Fibroblast of pulmonary artery (primary cell): ENCODE results near the gene RGS3.
A peak's percentile ranks its signal among the peaks of the same experiment; 100 is the strongest.

Experiments
- DNase-seq: peaks from one replicate; pipeline ENCODE4 v3.0.0-alpha.2; 2010; ENCODE audit warnings: low read depth
- H3K4me3 ChIP-seq: replicated peaks from 2 replicates; pipeline ENCODE4 v1.5.1; 2011; ENCODE audit warnings: low read depth, mild to moderate bottlenecking, control low read depth, low read length, moderate library complexity
- TF ChIP-seq, protein P1 (sequence below): IDR thresholded peaks from 2 replicates; pipeline ENCODE4 v1.5.1; 2011; ENCODE audit warnings: mild to moderate bottlenecking, control low read depth, low read length, inconsistent platforms; ENCODE audit errors: missing control alignments

The RGS3 gene

GRCh38 chr9:113449376-113449775 lies 14.2 kb upstream of the RGS3 start:
- no peak overlapping the region for H3K4me3 ChIP-seq
- TF ChIP-seq, protein P1, sequence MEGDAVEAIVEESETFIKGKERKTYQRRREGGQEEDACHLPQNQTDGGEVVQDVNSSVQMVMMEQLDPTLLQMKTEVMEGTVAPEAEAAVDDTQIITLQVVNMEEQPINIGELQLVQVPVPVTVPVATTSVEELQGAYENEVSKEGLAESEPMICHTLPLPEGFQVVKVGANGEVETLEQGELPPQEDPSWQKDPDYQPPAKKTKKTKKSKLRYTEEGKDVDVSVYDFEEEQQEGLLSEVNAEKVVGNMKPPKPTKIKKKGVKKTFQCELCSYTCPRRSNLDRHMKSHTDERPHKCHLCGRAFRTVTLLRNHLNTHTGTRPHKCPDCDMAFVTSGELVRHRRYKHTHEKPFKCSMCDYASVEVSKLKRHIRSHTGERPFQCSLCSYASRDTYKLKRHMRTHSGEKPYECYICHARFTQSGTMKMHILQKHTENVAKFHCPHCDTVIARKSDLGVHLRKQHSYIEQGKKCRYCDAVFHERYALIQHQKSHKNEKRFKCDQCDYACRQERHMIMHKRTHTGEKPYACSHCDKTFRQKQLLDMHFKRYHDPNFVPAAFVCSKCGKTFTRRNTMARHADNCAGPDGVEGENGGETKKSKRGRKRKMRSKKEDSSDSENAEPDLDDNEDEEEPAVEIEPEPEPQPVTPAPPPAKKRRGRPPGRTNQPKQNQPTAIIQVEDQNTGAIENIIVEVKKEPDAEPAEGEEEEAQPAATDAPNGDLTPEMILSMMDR, result no peak
- no peak for DNase-seq

DNA sequence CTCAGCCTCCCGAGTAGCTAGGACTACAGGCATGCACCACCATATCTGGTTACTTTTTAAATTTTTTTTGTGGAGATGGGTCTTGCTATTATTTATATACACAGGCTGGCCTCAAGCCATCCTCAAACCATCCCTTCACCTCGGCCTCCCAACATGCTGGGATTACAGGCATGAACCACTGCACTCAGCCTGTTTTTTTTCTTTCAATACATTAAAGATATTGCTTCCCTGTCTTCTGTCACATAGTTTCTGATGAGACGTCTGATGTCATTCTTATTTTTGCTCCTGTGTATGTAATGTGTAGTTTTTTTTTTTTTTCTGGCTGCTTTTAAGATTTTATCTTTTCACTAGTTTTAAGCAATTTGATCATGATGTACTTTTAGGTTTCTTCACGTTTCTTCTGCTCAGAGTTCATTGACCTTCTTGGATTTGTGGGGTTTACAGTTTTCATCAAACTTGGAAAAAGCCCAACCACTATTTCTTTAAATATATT lies 11.4 kb upstream of the RGS3 start:
- TF ChIP-seq, protein P1, result no peak
- H3K4me3 ChIP-seq, result no peak overlapping the region
- DNase-seq, result no peak

- TF ChIP-seq, protein P1, result no peak
- H3K4me3 ChIP-seq, result no peak overlapping the region
- DNase-seq, result peak; percentile 92
Observed at GRCh38 chr9:113454914-113455761, 8.4 kb upstream of the RGS3 start.

DNA sequence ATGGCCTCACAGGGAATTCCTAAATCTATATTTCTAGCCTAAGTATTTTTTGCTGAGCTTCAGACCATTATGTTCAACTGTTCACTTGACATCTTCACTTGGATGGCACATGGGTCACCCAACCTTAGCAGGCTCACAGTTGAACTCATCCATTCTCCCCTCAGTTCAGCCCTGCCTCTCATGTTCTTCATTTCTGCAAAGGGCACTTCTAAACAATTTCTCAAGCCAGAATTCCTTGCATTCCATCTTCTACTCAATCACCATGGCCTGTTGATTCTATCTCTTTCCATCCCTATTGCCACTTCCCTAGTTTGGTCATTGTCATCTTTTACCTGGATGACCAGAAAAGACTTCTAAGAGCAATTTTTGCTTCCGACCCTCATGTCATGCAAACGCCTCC lies 7.3 kb upstream of the RGS3 start:
- DNase-seq, result peak; percentile 31
- TF ChIP-seq, protein P1, result no peak
- H3K4me3 ChIP-seq, result no peak overlapping the region

DNA sequence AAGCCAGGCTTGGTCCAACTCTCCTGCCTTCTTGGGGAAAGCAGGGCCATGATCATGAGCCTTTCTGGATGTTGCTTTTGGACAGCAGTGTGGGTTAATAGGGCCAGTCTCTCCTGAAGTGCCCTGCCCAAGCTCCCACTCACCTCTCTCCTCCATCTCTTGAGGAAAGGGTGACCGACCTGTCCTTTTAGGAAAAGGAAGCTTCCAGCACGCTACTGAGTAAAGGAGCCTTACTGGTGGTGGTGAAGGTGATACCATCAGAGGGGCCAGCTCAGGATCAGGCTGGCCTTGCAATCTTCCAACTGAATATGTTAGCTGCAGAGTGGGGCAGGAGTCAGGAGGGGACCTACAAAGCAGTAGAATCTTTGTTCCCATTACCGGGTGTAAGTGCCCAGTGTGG lies 2.2 kb upstream of the RGS3 start:
- TF ChIP-seq, protein P1, result no peak
- DNase-seq, result no peak

DNA sequence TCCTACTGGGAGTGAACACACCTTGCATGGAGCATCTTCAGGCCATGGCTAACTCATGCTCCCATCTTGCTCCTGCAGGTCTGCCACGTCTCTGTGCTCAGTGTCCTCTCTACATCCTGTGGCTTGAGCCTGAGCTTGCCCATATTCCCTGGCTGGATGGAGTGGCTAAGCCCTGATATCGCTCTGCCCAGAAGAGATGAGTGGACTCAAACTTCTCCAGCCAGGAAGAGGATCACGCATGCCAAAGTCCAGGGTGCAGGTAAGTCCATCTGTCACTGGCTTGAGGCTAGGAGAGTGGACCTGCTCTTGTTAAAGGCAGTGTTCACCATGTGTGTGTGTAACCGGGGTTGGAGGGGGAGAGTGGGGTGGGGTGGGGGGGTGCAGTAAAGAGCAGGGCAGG lies 1.6 kb upstream of the RGS3 start:
- no peak for DNase-seq
- no peak overlapping the region for H3K4me3 ChIP-seq
- TF ChIP-seq, protein P1, result no peak

More for the DNA sequence above, 2.2 kb upstream of the RGS3 start:
- H3K4me3 ChIP-seq, result no peak overlapping the region
